Measurements from ENCODE around the gene GIMAP7. TPM values are rescaled to one million over a fixed set of nuclear protein-coding genes. Genes with fewer than 3 reads are reported as not detected.
A peak's percentile ranks its signal among the peaks of the same experiment; 100 is the strongest.
"Not testable (repeated sequence)": the region's sequence is repeated elsewhere in the genome, so short reads cannot be mapped to it uniquely, and the experiment has no call there.

GIMAP7 gene
- total and polyA plus RNA-seq, 4 donors: 20.6 to 54.7 (median 35.3) TPM

DNA sequence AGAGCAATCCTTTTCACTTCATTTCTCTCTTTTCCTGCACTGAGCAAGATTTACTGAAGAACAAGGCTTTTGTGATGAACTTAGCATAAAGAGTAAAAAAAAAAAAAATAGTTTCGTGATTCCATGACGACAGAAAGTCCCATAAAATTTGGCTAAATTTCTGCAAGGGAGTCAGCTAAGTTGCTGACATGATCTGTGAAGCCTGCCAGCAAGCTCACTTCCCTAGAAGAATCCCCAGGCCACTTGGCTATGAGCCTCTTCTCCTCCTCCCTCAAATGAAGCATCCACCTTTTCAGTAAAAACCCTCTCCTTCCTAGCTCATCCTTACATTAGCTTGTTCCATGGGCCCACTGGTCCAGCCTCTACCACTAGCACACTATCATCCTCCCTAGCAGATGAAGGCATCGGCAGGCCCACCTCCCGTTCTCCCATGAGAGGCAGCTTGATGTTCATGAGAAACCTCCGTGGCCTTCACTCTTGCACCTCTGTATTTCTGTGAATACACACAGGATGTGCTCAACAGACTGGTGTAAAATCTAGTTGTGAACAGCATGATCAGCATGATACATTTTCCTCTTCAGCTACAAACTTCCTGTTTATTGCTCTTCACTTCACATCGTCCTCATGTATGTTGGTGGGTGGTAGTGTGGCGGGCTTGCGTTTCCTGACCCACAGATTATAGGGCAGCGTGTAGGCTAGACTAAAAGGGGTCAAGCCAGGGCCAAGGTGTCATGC is 33.3 kb upstream of the GIMAP7 start:
- TF ChIP-seq CTCF (IDR thresholded peaks at IDR 0.05; ENCODE audit: control extremely low read depth, extremely low read depth): no peak
- Histone ChIP-seq H3K27me3 (ENCODE audit: control insufficient read depth in 3 of 3, insufficient read depth in 3 of 3, low read length in 2 of 3) (peaks cover 0 to 6% (median 0%) of the 10 kb centered on the region in 3 donors), H3K9me3 (ENCODE audit: control insufficient read depth in 4 of 4, insufficient read depth in 3 of 4, low read length in 3 of 4) (no peaks in the 10 kb centered on the region), H3K4me3 (no peak overlapping the region), H3K4me1 (ENCODE audit: control insufficient read depth in 5 of 5, insufficient read depth in 5 of 5, low read length in 5 of 5) (peaks cover 0 to 13% (median 2%) of the 10 kb centered on the region in 5 donors), H3K9ac (ENCODE audit: insufficient read depth in 1 of 2, low read length in 2 of 2) (no peak overlapping the region), H3K36me3 (ENCODE audit: control insufficient read depth in 4 of 4, insufficient read depth in 4 of 4, low read length in 4 of 4) (peaks cover 0 to 10% (median 1%) of the 10 kb centered on the region in 4 donors), H3K27ac (ENCODE audit: low read depth in 1 of 2, low read length in 1 of 2) (peak overlapping the region; percentile 5 to 69)
- DNase-seq (peak in 1 of 3 donors; percentile 15), ATAC-seq (ENCODE audit: insufficient read depth, low FRiP score) (no peak)
- WGBS, 2 donors: 52 to 60% methylated on average over 9 of the region's 9 CpGs

GRCh38 chr7:150481922-150482321 is 32.8 kb upstream of the GIMAP7 start:
- peaks cover 0 to 9% (median 0%) of the 10 kb centered on the region in 3 donors for H3K27me3 ChIP-seq (ENCODE audit: control insufficient read depth in 3 of 3, insufficient read depth in 3 of 3, low read length in 2 of 3)
- TF ChIP-seq CTCF (IDR thresholded peaks at IDR 0.05; ENCODE audit: control extremely low read depth, extremely low read depth): no peak
- H3K4me1 ChIP-seq (ENCODE audit: control insufficient read depth in 5 of 5, insufficient read depth in 5 of 5, low read length in 5 of 5): peaks cover 0 to 11% (median 2%) of the 10 kb centered on the region in 5 donors
- H3K9me3 ChIP-seq (ENCODE audit: control insufficient read depth in 4 of 4, insufficient read depth in 3 of 4, low read length in 3 of 4): no peaks in the 10 kb centered on the region
- H3K27ac ChIP-seq (ENCODE audit: low read depth in 1 of 2, low read length in 1 of 2): peak overlapping the region; percentile 67 to 69
- WGBS, 2 donors: 38 to 54% methylated on average over 4 of the region's 4 CpGs
- peaks cover 0 to 8% (median 1%) of the 10 kb centered on the region in 4 donors for H3K36me3 ChIP-seq (ENCODE audit: control insufficient read depth in 4 of 4, insufficient read depth in 4 of 4, low read length in 4 of 4)
- H3K4me3 ChIP-seq: no peak overlapping the region
- H3K9ac ChIP-seq (ENCODE audit: insufficient read depth in 1 of 2, low read length in 2 of 2): no peak overlapping the region
- ATAC-seq (ENCODE audit: insufficient read depth, low FRiP score) (no peak), DNase-seq (no peak)

DNA sequence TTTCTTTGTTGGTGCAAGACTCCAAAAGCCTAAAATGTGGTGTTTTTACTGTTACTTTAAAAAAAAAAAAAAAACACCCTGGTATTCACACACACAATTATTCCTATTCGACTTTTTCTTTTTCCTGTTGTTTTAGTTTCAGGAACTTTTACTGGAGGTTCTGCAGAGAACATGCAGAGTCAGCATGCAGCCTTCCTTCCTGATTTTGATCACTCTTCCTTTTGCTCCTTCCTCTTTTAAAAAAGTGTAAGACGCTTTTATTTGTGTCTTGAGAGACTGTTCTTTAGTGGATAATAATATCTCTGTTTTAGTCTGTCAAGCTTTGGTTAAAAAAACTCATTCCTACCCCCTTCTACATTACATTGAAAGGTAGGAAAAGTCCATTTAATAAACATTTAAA is 31.2 kb upstream of the GIMAP7 start:
- H3K4me1 ChIP-seq (ENCODE audit: control insufficient read depth in 5 of 5, insufficient read depth in 5 of 5, low read length in 5 of 5); H3K36me3 ChIP-seq (ENCODE audit: control insufficient read depth in 4 of 4, insufficient read depth in 4 of 4, low read length in 4 of 4); H3K9me3 ChIP-seq (ENCODE audit: control insufficient read depth in 4 of 4, insufficient read depth in 3 of 4, low read length in 3 of 4); H3K4me3 ChIP-seq; H3K27ac ChIP-seq (ENCODE audit: low read depth in 1 of 2, low read length in 1 of 2); H3K9ac ChIP-seq (ENCODE audit: insufficient read depth in 1 of 2, low read length in 2 of 2); H3K27me3 ChIP-seq (ENCODE audit: control insufficient read depth in 3 of 3, insufficient read depth in 3 of 3, low read length in 2 of 3): not testable (repeated sequence)
- peak in 2 of 3 donors; percentile 13 to 18 for DNase-seq
- ATAC-seq (ENCODE audit: insufficient read depth, low FRiP score): peak; percentile 32
- WGBS, 2 donors: 6 to 18% methylated on average over 2 of the region's 2 CpGs

GRCh38 chr7:150484071-150484470 is 30.6 kb upstream of the GIMAP7 start:
- H3K9ac ChIP-seq (ENCODE audit: insufficient read depth in 1 of 2, low read length in 2 of 2); H3K4me1 ChIP-seq (ENCODE audit: control insufficient read depth in 5 of 5, insufficient read depth in 5 of 5, low read length in 5 of 5); H3K27me3 ChIP-seq (ENCODE audit: control insufficient read depth in 3 of 3, insufficient read depth in 3 of 3, low read length in 2 of 3); H3K36me3 ChIP-seq (ENCODE audit: control insufficient read depth in 4 of 4, insufficient read depth in 4 of 4, low read length in 4 of 4); H3K9me3 ChIP-seq (ENCODE audit: control insufficient read depth in 4 of 4, insufficient read depth in 3 of 4, low read length in 3 of 4); H3K4me3 ChIP-seq; H3K27ac ChIP-seq (ENCODE audit: low read depth in 1 of 2, low read length in 1 of 2); ATAC-seq (ENCODE audit: insufficient read depth, low FRiP score): not testable (repeated sequence)
- 8 to 24% methylated on average over 3 of the region's 3 CpGs for WGBS, 2 donors
- peak in 2 of 3 donors; percentile 27 to 41 for DNase-seq
